Endodermal cell (in vitro differentiated cells): ENCODE results near the gene MACROD2. TPM values are rescaled to one million over a fixed set of nuclear protein-coding genes. Genes with fewer than 3 reads are reported as not detected.

Experiments used
- DNase-seq: peaks from one replicate; pipeline ENCODE4 v3.0.0-alpha.2; 2017
- H3K27ac ChIP-seq: 2 replicates; pipeline ENCODE4 v1.5.1; 2013; ENCODE audit warnings: mild to moderate bottlenecking, low read depth, low read length, moderate library complexity
- H3K27me3 ChIP-seq: 2 replicates; pipeline ENCODE4 v1.6.1; 2013; ENCODE audit warnings: mild to moderate bottlenecking, low read length, moderate library complexity; ENCODE audit not compliant: insufficient read depth, control insufficient read depth, poor library complexity, severe bottlenecking
- H3K36me3 ChIP-seq: 2 replicates; pipeline ENCODE4 v1.7.0; 2013; ENCODE audit warnings: mild to moderate bottlenecking, low read length, moderate library complexity; ENCODE audit not compliant: control insufficient read depth, insufficient read depth
- H3K4me1 ChIP-seq: one replicate; pipeline ENCODE4 v1.7.0; 2013; ENCODE audit warnings: low read length; ENCODE audit not compliant: control insufficient read depth, insufficient read depth
- H3K4me3 ChIP-seq: 2 replicates; pipeline ENCODE4 v1.5.1; 2013; ENCODE audit warnings: mild to moderate bottlenecking, low read length, moderate library complexity
- H3K9ac ChIP-seq: 2 replicates; pipeline ENCODE4 v1.6.1; 2013; ENCODE audit warnings: mild to moderate bottlenecking, low read length, moderate library complexity; ENCODE audit not compliant: poor library complexity, severe bottlenecking; ENCODE audit errors: extremely low read depth
- H3K9me3 ChIP-seq: 2 replicates; pipeline ENCODE4 v1.6.1; 2013; ENCODE audit warnings: mild to moderate bottlenecking, low read length, moderate library complexity; ENCODE audit not compliant: control insufficient read depth
- H3K27ac Mint-ChIP-seq: 2 replicates; pipeline ENCODE4 v1.8.0; 2020; ENCODE audit warnings: mixed read lengths
- H3K27me3 Mint-ChIP-seq: 2 replicates; pipeline ENCODE4 v1.8.0; 2021; ENCODE audit warnings: mild to moderate bottlenecking, mixed read lengths; ENCODE audit not compliant: insufficient read depth
- H3K36me3 Mint-ChIP-seq: 2 replicates; pipeline ENCODE4 v1.8.0; 2020; ENCODE audit warnings: low read depth, mixed read lengths
- H3K4me1 Mint-ChIP-seq: 2 replicates; pipeline ENCODE4 v1.8.0; 2020; ENCODE audit warnings: mixed read lengths
- H3K4me3 Mint-ChIP-seq: 2 replicates; pipeline ENCODE4 v1.8.0; 2020; ENCODE audit warnings: mild to moderate bottlenecking, moderate library complexity, mixed read lengths
- H3K9me3 Mint-ChIP-seq: 2 replicates; pipeline ENCODE4 v1.8.0; 2020; ENCODE audit warnings: mild to moderate bottlenecking, mixed read lengths
- WGBS, 2 experiments: methylation state at CpG; one replicate each; pipeline versions ENCODE4 v1.1.5 to v1.1.7; 2013; ENCODE audit warnings: missing lambda C conversion rate in 2 of 2, mixed read lengths in 1 of 2; ENCODE audit not compliant: insufficient coverage in 1 of 2, insufficient read length in 1 of 2; 5-methylcytosine and 5-hydroxymethylcytosine counted together
- total RNA-seq, 2 donors: library from RNA; stranded (reverse); fragmentation: NEBNext Ultra II Directional in 1 of 2; extraction: Animal tissue kit (Norgen Biotek cat#: 25700) in 1 of 2; gene quantifications; 2 replicates in 1 of 2; 3 replicates in 1 of 2; pipeline ENCODE4 v1.2.1, GENCODE V29; 2021
- TF ChIP-seq, protein P1 (sequence below): fragments of 200-600 bp; sonication (generic); conservative IDR thresholded peaks from 2 replicates; pipeline ENCODE4 v1.5.0; 2021; ENCODE audit warnings: antibody characterized with exemption, mild to moderate bottlenecking

Gene MACROD2
- total RNA-seq, 2 donors from 2014 or later: 2.3 to 4.8 TPM

DNA sequence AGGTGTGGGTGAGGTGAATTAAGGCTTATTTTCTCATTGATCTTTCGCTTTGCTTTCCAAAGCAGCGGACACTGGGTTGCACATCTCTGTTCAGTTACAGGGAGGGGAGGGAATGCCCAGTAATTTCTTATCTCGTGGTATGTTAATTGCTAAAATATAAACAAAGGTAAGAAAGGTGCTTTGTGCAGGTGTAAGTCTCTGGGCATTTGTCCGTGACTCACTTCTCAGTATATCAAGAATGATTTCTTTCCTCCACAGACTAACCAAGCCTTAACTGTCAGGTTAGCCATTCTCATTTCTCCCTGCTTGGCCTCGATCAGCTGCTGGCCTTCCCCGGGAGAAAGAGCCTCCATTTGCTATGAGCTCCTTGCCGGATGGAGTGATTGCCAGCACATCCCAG lies 1715.9 kb downstream of the MACROD2 start:
- no peak overlapping the region for H3K27ac ChIP-seq
- peaks cover 4% of the 10 kb centered on the region for H3K4me1 ChIP-seq
- H3K9me3 ChIP-seq: no peaks in the 10 kb centered on the region
- no peaks in the 10 kb centered on the region for H3K9me3 Mint-ChIP-seq
- H3K4me1 Mint-ChIP-seq: peaks cover 39% of the 10 kb centered on the region
- WGBS, 2 experiments: 94 to 97% methylated on average over 6 to 7 of the region's 7 CpGs
- no peak for DNase-seq
- no peak overlapping the region for H3K4me3 ChIP-seq
- H3K27ac Mint-ChIP-seq: no peak overlapping the region
- TF ChIP-seq, protein P1, sequence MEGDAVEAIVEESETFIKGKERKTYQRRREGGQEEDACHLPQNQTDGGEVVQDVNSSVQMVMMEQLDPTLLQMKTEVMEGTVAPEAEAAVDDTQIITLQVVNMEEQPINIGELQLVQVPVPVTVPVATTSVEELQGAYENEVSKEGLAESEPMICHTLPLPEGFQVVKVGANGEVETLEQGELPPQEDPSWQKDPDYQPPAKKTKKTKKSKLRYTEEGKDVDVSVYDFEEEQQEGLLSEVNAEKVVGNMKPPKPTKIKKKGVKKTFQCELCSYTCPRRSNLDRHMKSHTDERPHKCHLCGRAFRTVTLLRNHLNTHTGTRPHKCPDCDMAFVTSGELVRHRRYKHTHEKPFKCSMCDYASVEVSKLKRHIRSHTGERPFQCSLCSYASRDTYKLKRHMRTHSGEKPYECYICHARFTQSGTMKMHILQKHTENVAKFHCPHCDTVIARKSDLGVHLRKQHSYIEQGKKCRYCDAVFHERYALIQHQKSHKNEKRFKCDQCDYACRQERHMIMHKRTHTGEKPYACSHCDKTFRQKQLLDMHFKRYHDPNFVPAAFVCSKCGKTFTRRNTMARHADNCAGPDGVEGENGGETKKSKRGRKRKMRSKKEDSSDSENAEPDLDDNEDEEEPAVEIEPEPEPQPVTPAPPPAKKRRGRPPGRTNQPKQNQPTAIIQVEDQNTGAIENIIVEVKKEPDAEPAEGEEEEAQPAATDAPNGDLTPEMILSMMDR: no peak
- no peaks in the 10 kb centered on the region for H3K27me3 Mint-ChIP-seq
- H3K27me3 ChIP-seq: no peaks in the 10 kb centered on the region
- no peak overlapping the region for H3K9ac ChIP-seq
- no peaks in the 10 kb centered on the region for H3K36me3 ChIP-seq
- no peaks in the 10 kb centered on the region for H3K36me3 Mint-ChIP-seq
- H3K4me3 Mint-ChIP-seq: no peak overlapping the region

- Histone ChIP-seq H3K4me3 (no peak overlapping the region), H3K9me3 (no peaks in the 10 kb centered on the region), H3K4me1 (peaks cover 4% of the 10 kb centered on the region), H3K27ac (no peak overlapping the region), H3K36me3 (no peaks in the 10 kb centered on the region), H3K9ac (no peak overlapping the region), H3K27me3 (no peaks in the 10 kb centered on the region)
- Mint-ChIP-seq H3K4me3 (no peak overlapping the region), H3K4me1 (peaks cover 39% of the 10 kb centered on the region), H3K36me3 (no peaks in the 10 kb centered on the region), H3K9me3 (no peaks in the 10 kb centered on the region), H3K27ac (no peak overlapping the region), H3K27me3 (no peaks in the 10 kb centered on the region)
- no peak for DNase-seq
- TF ChIP-seq, protein P1: no peak
- 90 to 91% methylated on average over 3 to 5 of the region's 5 CpGs for WGBS, 2 experiments
Observed at GRCh38 chr20:15716256-15716655, 1720.9 kb downstream of the MACROD2 start.

GRCh38 chr20:15726416-15726815 lies 1731.1 kb downstream of the MACROD2 start:
- Mint-ChIP-seq H3K36me3 (no peaks in the 10 kb centered on the region), H3K9me3 (peaks cover 13% of the 10 kb centered on the region), H3K4me1 (no peaks in the 10 kb centered on the region), H3K27me3 (no peaks in the 10 kb centered on the region), H3K27ac (no peak overlapping the region), H3K4me3 (no peak overlapping the region)
- WGBS, 2 experiments: 90% methylated on average over 1 of the region's 1 CpG; no CpG with 5 or more reads in 1 of the 2 experiments
- Histone ChIP-seq H3K27me3 (no peaks in the 10 kb centered on the region), H3K36me3 (no peaks in the 10 kb centered on the region), H3K9me3 (peaks cover 4% of the 10 kb centered on the region), H3K9ac (no peak overlapping the region), H3K27ac (no peak overlapping the region), H3K4me1 (no peaks in the 10 kb centered on the region), H3K4me3 (no peak overlapping the region)
- DNase-seq: no peak
- TF ChIP-seq, protein P1: no peak
